Measurements from ENCODE around the gene FAM117B.

- no peak for TF ChIP-seq ZNF274 (IDR thresholded peaks at IDR 0.05; ENCODE audit: borderline replicate concordance, extremely low read depth, low read length)
- TF ChIP-seq KDM1A (IDR thresholded peaks at IDR 0.05; ENCODE audit: borderline replicate concordance, low read length), result no peak
- no peak for TF ChIP-seq EZH2 (IDR thresholded peaks at IDR 0.05; ENCODE audit: low read depth, low read length, severe bottlenecking)
- no peak for TF ChIP-seq CTCF (IDR thresholded peaks at IDR 0.05; ENCODE audit: control extremely low read depth in 1 of 3, insufficient read depth in 1 of 3, low read depth in 1 of 3, low read length in 3 of 3)
- TF ChIP-seq TAF1 (IDR thresholded peaks at IDR 0.05; ENCODE audit: low read depth, low read length), result no peak
Observed at GRCh38 chr2:202605174-202605573, 29.6 kb upstream of the FAM117B start.

All from H1 (cell line).